ENCODE data around the gene POM121L12.

The POM121L12 gene
- 0 reads per million in 4 experiments for total RNA-seq

- no peak for DNase-seq
These were observed at the start of gene POM121L12 for GRCh38 chr7:53035499-53036412. POM121L12 (plus strand) TSS chr7:53035633; CDS start chr7:53035672, 39 bp downstream.

- DNase-seq: no peak
These were observed 43.4 kb upstream of the POM121L12 start for GRCh38 chr7:52992001-52992400.

GRCh38 chr7:52992479-52993162, 42.8 kb upstream of the POM121L12 start:
- no peak for DNase-seq

GRCh38 chr7:52995676-52996075, 39.8 kb upstream of the POM121L12 start:
- DNase-seq: no peak

GRCh38 chr7:53001221-53001620, 34.2 kb upstream of the POM121L12 start:
- DNase-seq: no peak

- no peak for DNase-seq
These were observed 33.0 kb upstream of the POM121L12 start for GRCh38 chr7:53002389-53002788.

GRCh38 chr7:53003653-53004445, 31.6 kb upstream of the POM121L12 start:
- no peak for DNase-seq

GRCh38 chr7:53013925-53014324, 21.5 kb upstream of the POM121L12 start:
- no peak for DNase-seq

- DNase-seq: no peak
These were observed 20.0 kb upstream of the POM121L12 start for GRCh38 chr7:53015463-53015862.

- no peak for DNase-seq
These were observed 12.5 kb upstream of the POM121L12 start for GRCh38 chr7:53022893-53023292.

- DNase-seq: no peak
These were observed 13.2 kb downstream of the POM121L12 start for GRCh38 chr7:53048638-53049037.

- no peak for DNase-seq
These were observed 15.0 kb downstream of the POM121L12 start for GRCh38 chr7:53050433-53050832.

- no peak for DNase-seq
These were observed 24.2 kb downstream of the POM121L12 start for GRCh38 chr7:53059591-53059990.

GRCh38 chr7:53060066-53060465, 24.6 kb downstream of the POM121L12 start:
- no peak for DNase-seq

- DNase-seq: no peak
These were observed 27.4 kb downstream of the POM121L12 start for GRCh38 chr7:53062796-53063195.

- DNase-seq: no peak
These were observed 33.2 kb downstream of the POM121L12 start for GRCh38 chr7:53068673-53069072.

- DNase-seq: no peak
These were observed 35.5 kb downstream of the POM121L12 start for GRCh38 chr7:53070883-53071282.

Data from effector CD8-positive, alpha-beta T cell (primary cell).